ENCODE data around the gene KDM4C. TPM values are rescaled to one million over a fixed set of nuclear protein-coding genes. Genes with fewer than 3 reads are reported as not detected.
A peak's percentile ranks its signal among the peaks of the same experiment; 100 is the strongest.

KDM4C gene
- polyA plus RNA-seq, 1 donor (not counting 4 experiments of a cell fraction or from before 2014, with no cell fraction given): 17.2 TPM

DNA sequence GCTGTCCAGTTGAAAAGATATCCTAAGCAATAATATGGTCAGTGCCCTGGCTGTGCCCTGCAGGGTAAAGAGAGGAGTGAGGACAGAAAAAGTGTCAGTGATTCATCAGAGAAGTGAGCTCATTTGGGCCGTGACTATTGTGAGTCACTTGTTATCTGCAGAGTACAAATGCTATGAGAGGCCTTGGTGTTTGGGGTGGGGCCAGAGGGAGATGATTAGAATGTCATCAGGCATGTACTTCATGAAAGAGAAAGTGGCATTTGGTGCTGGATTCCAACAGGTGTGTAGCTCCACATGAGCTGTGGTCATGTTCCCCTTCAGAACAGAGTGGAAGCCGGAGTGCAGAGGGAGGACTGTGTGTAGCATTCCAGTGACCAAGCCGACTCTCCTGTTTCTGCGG is 174.1 kb downstream of the KDM4C start:
- Histone ChIP-seq H3K4me2 (ENCODE audit: control insufficient read depth, extremely low read depth, insufficient read depth, low read depth, low read length) (no peak overlapping the region), H4K20me1 (ENCODE audit: control insufficient read depth, extremely low read depth, insufficient read depth, low read length) (no peaks in the 10 kb centered on the region), H3K4me3 (ENCODE audit: control insufficient read depth in 2 of 3, extremely low read depth in 1 of 3, insufficient read depth in 2 of 3, low read depth in 1 of 3, low read length in 3 of 3) (no peak overlapping the region), H3K79me2 (ENCODE audit: control insufficient read depth, insufficient read depth, low read length) (no peaks in the 10 kb centered on the region), H3K27me3 (ENCODE audit: control insufficient read depth, extremely low read depth, insufficient read depth, low read length) (no peaks in the 10 kb centered on the region), H3K9me3 (ENCODE audit: control insufficient read depth, low read depth, low read length) (no peaks in the 10 kb centered on the region), H3K4me1 (ENCODE audit: control insufficient read depth, extremely low read depth, insufficient read depth, low read length) (peaks cover 17% of the 10 kb centered on the region), H3K27ac (ENCODE audit: control insufficient read depth, insufficient read depth, low read length) (peak overlapping the region; percentile 36), H3K9me1 (ENCODE audit: control insufficient read depth, extremely low read depth, insufficient read depth, low read length) (peaks cover 4% of the 10 kb centered on the region), H3K9ac (ENCODE audit: control insufficient read depth, extremely low read depth, insufficient read depth, low read length) (no peak overlapping the region), H2AFZ (ENCODE audit: control insufficient read depth, low read length) (no peak overlapping the region), H3K36me3 (ENCODE audit: control insufficient read depth in 2 of 2, extremely low read depth in 1 of 2, insufficient read depth in 2 of 2, low read length in 2 of 2) (no peaks in the 10 kb centered on the region)
- DNase-seq (ENCODE audit: low read depth, low spot score): peak; percentile 58
- peak; percentile 86 for FAIRE-seq
- dilution Hi-C loops (cut with MboI; ENCODE audit: extremely low pct_ligation_motif_present, low sequenced_read_pairs): no loop called here
- no peak for TF ChIP-seq EZH2 (IDR thresholded peaks at IDR 0.05; ENCODE audit: low read length)
- TF ChIP-seq, protein P1, sequence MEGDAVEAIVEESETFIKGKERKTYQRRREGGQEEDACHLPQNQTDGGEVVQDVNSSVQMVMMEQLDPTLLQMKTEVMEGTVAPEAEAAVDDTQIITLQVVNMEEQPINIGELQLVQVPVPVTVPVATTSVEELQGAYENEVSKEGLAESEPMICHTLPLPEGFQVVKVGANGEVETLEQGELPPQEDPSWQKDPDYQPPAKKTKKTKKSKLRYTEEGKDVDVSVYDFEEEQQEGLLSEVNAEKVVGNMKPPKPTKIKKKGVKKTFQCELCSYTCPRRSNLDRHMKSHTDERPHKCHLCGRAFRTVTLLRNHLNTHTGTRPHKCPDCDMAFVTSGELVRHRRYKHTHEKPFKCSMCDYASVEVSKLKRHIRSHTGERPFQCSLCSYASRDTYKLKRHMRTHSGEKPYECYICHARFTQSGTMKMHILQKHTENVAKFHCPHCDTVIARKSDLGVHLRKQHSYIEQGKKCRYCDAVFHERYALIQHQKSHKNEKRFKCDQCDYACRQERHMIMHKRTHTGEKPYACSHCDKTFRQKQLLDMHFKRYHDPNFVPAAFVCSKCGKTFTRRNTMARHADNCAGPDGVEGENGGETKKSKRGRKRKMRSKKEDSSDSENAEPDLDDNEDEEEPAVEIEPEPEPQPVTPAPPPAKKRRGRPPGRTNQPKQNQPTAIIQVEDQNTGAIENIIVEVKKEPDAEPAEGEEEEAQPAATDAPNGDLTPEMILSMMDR (optimal IDR thresholded peaks at IDR 0.05 in 1 of 3, IDR thresholded peaks at IDR 0.05 in 1 of 3, conservative IDR thresholded peaks at IDR 0.05 in 1 of 3; ENCODE audit: extremely low read depth in 1 of 3, insufficient read depth in 2 of 3, low read length in 3 of 3): no peak

DNA sequence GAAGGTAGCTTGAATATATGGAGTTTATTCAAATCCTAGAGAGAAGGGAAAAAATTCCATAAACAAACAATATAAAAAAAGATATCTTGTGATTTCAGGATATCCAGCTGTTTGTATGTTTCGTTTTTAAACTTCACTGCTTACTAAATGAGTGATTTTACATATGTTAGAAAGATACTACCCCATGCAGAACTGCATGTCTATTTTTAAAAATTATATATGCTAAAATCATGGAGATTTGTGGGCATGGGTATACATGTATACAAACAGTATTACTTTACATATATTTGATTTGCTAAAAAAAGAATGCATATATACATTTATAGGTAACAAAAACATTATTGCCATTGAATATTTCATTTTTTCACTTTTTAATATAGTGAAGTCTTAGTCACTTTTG is 178.3 kb downstream of the KDM4C start:
- Histone ChIP-seq H3K9ac (ENCODE audit: control insufficient read depth, extremely low read depth, insufficient read depth, low read length) (no peak overlapping the region), H3K9me1 (ENCODE audit: control insufficient read depth, extremely low read depth, insufficient read depth, low read length) (peaks cover 4% of the 10 kb centered on the region), H3K79me2 (ENCODE audit: control insufficient read depth, insufficient read depth, low read length) (no peaks in the 10 kb centered on the region), H3K27me3 (ENCODE audit: control insufficient read depth, extremely low read depth, insufficient read depth, low read length) (no peaks in the 10 kb centered on the region), H3K4me3 (ENCODE audit: control insufficient read depth in 2 of 3, extremely low read depth in 1 of 3, insufficient read depth in 2 of 3, low read depth in 1 of 3, low read length in 3 of 3) (no peak overlapping the region), H3K27ac (ENCODE audit: control insufficient read depth, insufficient read depth, low read length) (no peak overlapping the region), H4K20me1 (ENCODE audit: control insufficient read depth, extremely low read depth, insufficient read depth, low read length) (no peaks in the 10 kb centered on the region), H3K4me2 (ENCODE audit: control insufficient read depth, extremely low read depth, insufficient read depth, low read depth, low read length) (no peak overlapping the region), H3K9me3 (ENCODE audit: control insufficient read depth, low read depth, low read length) (no peaks in the 10 kb centered on the region), H3K36me3 (ENCODE audit: control insufficient read depth in 2 of 2, extremely low read depth in 1 of 2, insufficient read depth in 2 of 2, low read length in 2 of 2) (no peaks in the 10 kb centered on the region), H3K4me1 (ENCODE audit: control insufficient read depth, extremely low read depth, insufficient read depth, low read length) (peaks cover 20% of the 10 kb centered on the region), H2AFZ (ENCODE audit: control insufficient read depth, low read length) (no peak overlapping the region)
- FAIRE-seq: no peak
- no peak for DNase-seq (ENCODE audit: low read depth, low spot score)
- TF ChIP-seq, protein P1 (optimal IDR thresholded peaks at IDR 0.05 in 1 of 3, IDR thresholded peaks at IDR 0.05 in 1 of 3, conservative IDR thresholded peaks at IDR 0.05 in 1 of 3; ENCODE audit: extremely low read depth in 1 of 3, insufficient read depth in 2 of 3, low read length in 3 of 3): no peak
- no peak for TF ChIP-seq EZH2 (IDR thresholded peaks at IDR 0.05; ENCODE audit: low read length)
- dilution Hi-C loops (cut with MboI; ENCODE audit: extremely low pct_ligation_motif_present, low sequenced_read_pairs): no loop called here
